Neural progenitor cell (in vitro differentiated cells): ENCODE results near the gene GABBR2. TPM values are rescaled to one million over a fixed set of nuclear protein-coding genes. Genes with fewer than 3 reads are reported as not detected.

Experiments used
- DNase-seq: peaks from one replicate; pipeline ENCODE4 v3.0.0-alpha.2; 2016; ENCODE audit warnings: low spot score
- H2AFZ ChIP-seq: fragments of 200-600 bp; sonication (generic); replicated peaks from 2 replicates; pipeline ENCODE4 v1.6.1; 2016; ENCODE audit warnings: antibody characterized with exemption
- H3F3A ChIP-seq: fragments of 200-600 bp; sonication (generic); 2 replicates; pipeline ENCODE4 v1.6.1; 2016; ENCODE audit warnings: antibody characterized with exemption, low read depth
- H3K27ac ChIP-seq: fragments of 200-600 bp; sonication (generic); 2 replicates; pipeline ENCODE4 v1.5.1; 2016; ENCODE audit warnings: mild to moderate bottlenecking
- H3K27me3 ChIP-seq: fragments of 200-600 bp; sonication (generic); 2 replicates; pipeline ENCODE4 v1.6.1; 2016; ENCODE audit warnings: mild to moderate bottlenecking, moderate library complexity
- H3K36me3 ChIP-seq: fragments of 200-600 bp; sonication (generic); 2 replicates; pipeline ENCODE4 v1.5.1; 2016
- H3K4me1 ChIP-seq: fragments of 200-600 bp; sonication (generic); 2 replicates; pipeline ENCODE4 v1.6.1; 2016; ENCODE audit warnings: mixed run types
- H3K4me2 ChIP-seq: fragments of 200-600 bp; sonication (generic); 2 replicates; pipeline ENCODE4 v1.6.1; 2016
- H3K4me3 ChIP-seq: fragments of 200-600 bp; sonication (generic); 2 replicates; pipeline ENCODE4 v1.5.1; 2016
- H3K79me2 ChIP-seq: fragments of 200-600 bp; sonication (generic); 2 replicates; pipeline ENCODE4 v1.6.1; 2016; ENCODE audit warnings: low read depth
- H3K9ac ChIP-seq: fragments of 200-600 bp; sonication (generic); 2 replicates; pipeline ENCODE4 v1.6.1; 2016
- H3K9me3 ChIP-seq: fragments of 200-600 bp; sonication (generic); 2 replicates; pipeline ENCODE4 v1.5.1; 2016; ENCODE audit warnings: low read depth
- H4K20me1 ChIP-seq: fragments of 200-600 bp; sonication (generic); 2 replicates; pipeline ENCODE4 v1.6.1; 2016; ENCODE audit warnings: low read depth
- H3K27ac Mint-ChIP-seq: 3 replicates; pipeline ENCODE4 v1.8.0; 2021; ENCODE audit warnings: mixed read lengths
- H3K27me3 Mint-ChIP-seq: 2 replicates; pipeline ENCODE4 v1.8.0; 2022; ENCODE audit warnings: low read depth, mild to moderate bottlenecking, inconsistent platforms, moderate library complexity, mixed read lengths; ENCODE audit not compliant: insufficient read depth
- H3K36me3 Mint-ChIP-seq: 3 replicates; pipeline ENCODE4 v1.8.0; 2021; ENCODE audit warnings: mixed read lengths
- H3K4me1 Mint-ChIP-seq: 3 replicates; pipeline ENCODE4 v1.8.0; 2021; ENCODE audit warnings: mixed read lengths
- H3K4me3 Mint-ChIP-seq: 3 replicates; pipeline ENCODE4 v1.8.0; 2021; ENCODE audit warnings: mild to moderate bottlenecking, moderate library complexity, mixed read lengths
- H3K9me3 Mint-ChIP-seq: 3 replicates; pipeline ENCODE4 v1.8.0; 2020; ENCODE audit warnings: mixed read lengths
- CTCF ChIP-seq: fragments of 200-600 bp; sonication (generic); IDR thresholded peaks from 2 replicates; pipeline ENCODE4 v1.5.1; 2017; ENCODE audit warnings: antibody characterized with exemption, mild to moderate bottlenecking
- EZH2 ChIP-seq: fragments of 200-600 bp; sonication (generic); IDR thresholded peaks from 2 replicates; pipeline ENCODE4 v1.6.1; 2017; ENCODE audit warnings: antibody characterized with exemption, mild to moderate bottlenecking, moderate library complexity
- EZH2phosphoT487 ChIP-seq: fragments of 200-600 bp; sonication (generic); IDR thresholded peaks from 2 replicates; pipeline ENCODE4 v1.6.1; 2017; ENCODE audit warnings: antibody characterized with exemption
- total RNA-seq: library from RNA; depleted of rRNA; stranded (reverse); fragments of >200 nt; gene quantifications from 2 replicates; pipeline ENCODE4 v1.2.3, GENCODE V29; 2015; ENCODE audit warnings: low replicate concordance

Gene GABBR2
- total RNA-seq, 1 donor from 2014 or later, result not detected

- Histone ChIP-seq H3K9ac (no peak overlapping the region), H3K4me1 (no peaks in the 10 kb centered on the region), H3K36me3 (no peaks in the 10 kb centered on the region), H3K27ac (no peak overlapping the region), H3K27me3 (no peaks in the 10 kb centered on the region), H3F3A (no peaks in the 10 kb centered on the region), H3K9me3 (no peaks in the 10 kb centered on the region), H4K20me1 (no peaks in the 10 kb centered on the region), H3K4me2 (no peak overlapping the region), H3K4me3 (no peak overlapping the region), H3K79me2 (no peaks in the 10 kb centered on the region), H2AFZ (no peak overlapping the region)
- Mint-ChIP-seq H3K4me3 (no peak overlapping the region), H3K36me3 (no peaks in the 10 kb centered on the region), H3K27me3 (peaks cover 3% of the 10 kb centered on the region), H3K27ac (no peak overlapping the region), H3K9me3 (peaks cover 7% of the 10 kb centered on the region), H3K4me1 (no peaks in the 10 kb centered on the region)
- TF ChIP-seq CTCF (no peak), EZH2phosphoT487 (no peak), EZH2 (no peak)
- no peak for DNase-seq
These were observed 290.0 kb downstream of the GABBR2 start for GRCh38 chr9:98418578-98419259.

GRCh38 chr9:98416294-98417248, 292.2 kb downstream of the GABBR2 start:
- Histone ChIP-seq H3K9ac (no peak overlapping the region), H3F3A (no peaks in the 10 kb centered on the region), H3K4me1 (no peaks in the 10 kb centered on the region), H3K4me2 (no peak overlapping the region), H3K9me3 (no peaks in the 10 kb centered on the region), H3K27me3 (no peaks in the 10 kb centered on the region), H3K36me3 (no peaks in the 10 kb centered on the region), H4K20me1 (no peaks in the 10 kb centered on the region), H3K4me3 (no peak overlapping the region), H3K79me2 (no peaks in the 10 kb centered on the region), H3K27ac (no peak overlapping the region), H2AFZ (no peak overlapping the region)
- no peak for DNase-seq
- Mint-ChIP-seq H3K4me1 (no peaks in the 10 kb centered on the region), H3K27ac (no peak overlapping the region), H3K27me3 (peaks cover 6% of the 10 kb centered on the region), H3K36me3 (no peaks in the 10 kb centered on the region), H3K9me3 (peaks cover 7% of the 10 kb centered on the region), H3K4me3 (no peak overlapping the region)
- TF ChIP-seq EZH2phosphoT487, result no peak
- no peak for TF ChIP-seq CTCF
- TF ChIP-seq EZH2, result no peak

- H3K4me3 Mint-ChIP-seq, result no peak overlapping the region
- Histone ChIP-seq H3K4me3 (no peak overlapping the region), H3K4me1 (no peaks in the 10 kb centered on the region), H4K20me1 (no peaks in the 10 kb centered on the region), H3K36me3 (no peaks in the 10 kb centered on the region), H3K4me2 (no peak overlapping the region), H3K79me2 (no peaks in the 10 kb centered on the region), H3F3A (no peaks in the 10 kb centered on the region), H3K9ac (no peak overlapping the region), H2AFZ (no peak overlapping the region), H3K27ac (no peak overlapping the region), H3K27me3 (no peaks in the 10 kb centered on the region), H3K9me3 (no peaks in the 10 kb centered on the region)
- DNase-seq, result no peak
- H3K27me3 Mint-ChIP-seq, result peaks cover 6% of the 10 kb centered on the region
- H3K9me3 Mint-ChIP-seq, result peaks cover 7% of the 10 kb centered on the region
- H3K36me3 Mint-ChIP-seq, result no peaks in the 10 kb centered on the region
- H3K27ac Mint-ChIP-seq, result no peak overlapping the region
- H3K4me1 Mint-ChIP-seq, result peaks cover under 1% of the 10 kb centered on the region
- TF ChIP-seq CTCF (no peak), EZH2phosphoT487 (no peak), EZH2 (no peak)
These were observed 293.0 kb downstream of the GABBR2 start for GRCh38 chr9:98415782-98416181.
